Epidermal melanocyte (primary cell): Measurements from ENCODE around the gene B4GAT1.
"Not testable (repeated sequence)": the region's sequence is repeated elsewhere in the genome, so short reads cannot be mapped to it uniquely, and the experiment has no call there.

Experiments
- DNase-seq: peaks from one replicate; pipeline ENCODE4 v3.0.0; 2011; ENCODE audit warnings: low spot score; ENCODE audit not compliant: insufficient read length

The B4GAT1 gene

GRCh38 chr11:66363187-66363601 lies 15.8 kb upstream of the B4GAT1 start:
- DNase-seq: peak; percentile 11

GRCh38 chr11:66362481-66363147 lies 15.2 kb upstream of the B4GAT1 start:
- DNase-seq: peak; percentile 4

GRCh38 chr11:66361502-66361941 lies 14.1 kb upstream of the B4GAT1 start:
- DNase-seq: peak; percentile 54

GRCh38 chr11:66360406-66361073 lies 13.1 kb upstream of the B4GAT1 start:
- no peak for DNase-seq

GRCh38 chr11:66359662-66360087 lies 12.2 kb upstream of the B4GAT1 start:
- peak; percentile 12 for DNase-seq

GRCh38 chr11:66350560-66351235 lies 3.3 kb upstream of the B4GAT1 start:
- not testable (repeated sequence) for DNase-seq

- DNase-seq: no peak
Measured at GRCh38 chr11:66349084-66349386, 1.6 kb upstream of the B4GAT1 start.

- DNase-seq: no peak
Measured at GRCh38 chr11:66346476-66347424, 679 bp downstream of the B4GAT1 start.

GRCh38 chr11:66345316-66345649 lies 2.1 kb downstream of the B4GAT1 start:
- DNase-seq: no peak

- DNase-seq: peak; percentile 98
Measured at GRCh38 chr11:66344550-66345315, 2.7 kb downstream of the B4GAT1 start, which contains the start of gene BRMS1. Gene BRMS1, minus strand, starts transcription at chr11:66345104. Its CDS starts 2,870 bp downstream, at chr11:66342234.

GRCh38 chr11:66343176-66343575 lies 4.3 kb downstream of the B4GAT1 start:
- no peak for DNase-seq

- DNase-seq: no peak
Measured at GRCh38 chr11:66341502-66342126, 5.8 kb downstream of the B4GAT1 start.

- DNase-seq: no peak
Measured at GRCh38 chr11:66340596-66341501, 6.6 kb downstream of the B4GAT1 start.

GRCh38 chr11:66339686-66340483 lies 7.5 kb downstream of the B4GAT1 start:
- no peak for DNase-seq

GRCh38 chr11:66339162-66339675 lies 8.2 kb downstream of the B4GAT1 start:
- DNase-seq: no peak

GRCh38 chr11:66338276-66339161 lies 8.9 kb downstream of the B4GAT1 start:
- DNase-seq: no peak
